ENCODE measurements around the gene TMED10. TPM values are rescaled to one million over a fixed set of nuclear protein-coding genes. Genes with fewer than 3 reads are reported as not detected.

TMED10 gene
- polyA plus RNA-seq, 1 donor from 2014 or later, result 146 TPM

DNA sequence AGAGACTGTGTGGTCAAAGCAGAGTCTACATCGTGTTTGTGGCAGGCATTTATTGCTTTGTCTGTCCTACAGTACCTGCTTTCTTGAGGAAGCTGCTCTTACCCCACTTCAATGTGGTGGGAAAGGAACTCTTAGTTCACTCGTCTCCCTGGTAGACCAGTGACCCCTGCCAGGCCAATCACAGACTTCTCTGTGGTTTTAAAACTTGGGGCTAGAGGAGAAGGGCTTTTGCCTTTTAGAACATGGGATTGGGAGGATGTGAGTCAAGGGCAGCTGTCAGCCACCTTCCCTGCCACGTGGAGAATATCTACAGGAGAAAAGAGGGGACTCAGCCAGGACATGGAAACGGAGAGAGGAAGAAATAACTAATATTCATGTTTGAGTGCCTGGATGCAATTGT, 36.8 kb upstream of the TMED10 start:
- Histone ChIP-seq H3K4me2 (ENCODE audit: low read length) (no peak overlapping the region), H3K36me3 (ENCODE audit: insufficient read depth, low read length) (no peaks in the 10 kb centered on the region), H3K9me2 (ENCODE audit: insufficient read depth, low read length) (no peaks in the 10 kb centered on the region), H3F3A (ENCODE audit: insufficient read depth, low read length, poor library complexity, severe bottlenecking) (no peaks in the 10 kb centered on the region), H3K27me3 (ENCODE audit: insufficient read depth, low read depth, low read length) (no peaks in the 10 kb centered on the region), H3K27ac (ENCODE audit: low read length) (no peak overlapping the region), H4K20me1 (ENCODE audit: insufficient read depth) (no peaks in the 10 kb centered on the region), H3K9ac (ENCODE audit: low read length) (no peak overlapping the region), H3K9me3 (ENCODE audit: low read length) (no peaks in the 10 kb centered on the region), H3K79me2 (replicated peaks; ENCODE audit: insufficient read depth, low read length) (no peaks in the 10 kb centered on the region), H3K4me3 (ENCODE audit: low read length) (no peak overlapping the region), H2AFZ (ENCODE audit: low read depth, low read length) (no peak overlapping the region)
- TF ChIP-seq, protein P1, sequence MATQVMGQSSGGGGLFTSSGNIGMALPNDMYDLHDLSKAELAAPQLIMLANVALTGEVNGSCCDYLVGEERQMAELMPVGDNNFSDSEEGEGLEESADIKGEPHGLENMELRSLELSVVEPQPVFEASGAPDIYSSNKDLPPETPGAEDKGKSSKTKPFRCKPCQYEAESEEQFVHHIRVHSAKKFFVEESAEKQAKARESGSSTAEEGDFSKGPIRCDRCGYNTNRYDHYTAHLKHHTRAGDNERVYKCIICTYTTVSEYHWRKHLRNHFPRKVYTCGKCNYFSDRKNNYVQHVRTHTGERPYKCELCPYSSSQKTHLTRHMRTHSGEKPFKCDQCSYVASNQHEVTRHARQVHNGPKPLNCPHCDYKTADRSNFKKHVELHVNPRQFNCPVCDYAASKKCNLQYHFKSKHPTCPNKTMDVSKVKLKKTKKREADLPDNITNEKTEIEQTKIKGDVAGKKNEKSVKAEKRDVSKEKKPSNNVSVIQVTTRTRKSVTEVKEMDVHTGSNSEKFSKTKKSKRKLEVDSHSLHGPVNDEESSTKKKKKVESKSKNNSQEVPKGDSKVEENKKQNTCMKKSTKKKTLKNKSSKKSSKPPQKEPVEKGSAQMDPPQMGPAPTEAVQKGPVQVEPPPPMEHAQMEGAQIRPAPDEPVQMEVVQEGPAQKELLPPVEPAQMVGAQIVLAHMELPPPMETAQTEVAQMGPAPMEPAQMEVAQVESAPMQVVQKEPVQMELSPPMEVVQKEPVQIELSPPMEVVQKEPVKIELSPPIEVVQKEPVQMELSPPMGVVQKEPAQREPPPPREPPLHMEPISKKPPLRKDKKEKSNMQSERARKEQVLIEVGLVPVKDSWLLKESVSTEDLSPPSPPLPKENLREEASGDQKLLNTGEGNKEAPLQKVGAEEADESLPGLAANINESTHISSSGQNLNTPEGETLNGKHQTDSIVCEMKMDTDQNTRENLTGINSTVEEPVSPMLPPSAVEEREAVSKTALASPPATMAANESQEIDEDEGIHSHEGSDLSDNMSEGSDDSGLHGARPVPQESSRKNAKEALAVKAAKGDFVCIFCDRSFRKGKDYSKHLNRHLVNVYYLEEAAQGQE (IDR thresholded peaks at IDR 0.05; ENCODE audit: borderline replicate concordance), result no peak
- TF ChIP-seq MXI1 (conservative IDR thresholded peaks at IDR 0.05; ENCODE audit: poor library complexity, severe bottlenecking) (no peak), RAD21 (conservative IDR thresholded peaks at IDR 0.05) (no peak), POLR2AphosphoS5 (IDR thresholded peaks at IDR 0.05) (no peak), EZH2 (IDR thresholded peaks at IDR 0.05; ENCODE audit: borderline replicate concordance, insufficient read depth, low read length, poor library complexity, severe bottlenecking) (no peak), SMC3 (conservative IDR thresholded peaks at IDR 0.05; ENCODE audit: poor library complexity) (no peak), EP300 (conservative IDR thresholded peaks at IDR 0.05; ENCODE audit: poor library complexity, severe bottlenecking) (no peak), TAF1 (IDR thresholded peaks at IDR 0.05; ENCODE audit: low read depth) (no peak)
- TF ChIP-seq, protein P2, sequence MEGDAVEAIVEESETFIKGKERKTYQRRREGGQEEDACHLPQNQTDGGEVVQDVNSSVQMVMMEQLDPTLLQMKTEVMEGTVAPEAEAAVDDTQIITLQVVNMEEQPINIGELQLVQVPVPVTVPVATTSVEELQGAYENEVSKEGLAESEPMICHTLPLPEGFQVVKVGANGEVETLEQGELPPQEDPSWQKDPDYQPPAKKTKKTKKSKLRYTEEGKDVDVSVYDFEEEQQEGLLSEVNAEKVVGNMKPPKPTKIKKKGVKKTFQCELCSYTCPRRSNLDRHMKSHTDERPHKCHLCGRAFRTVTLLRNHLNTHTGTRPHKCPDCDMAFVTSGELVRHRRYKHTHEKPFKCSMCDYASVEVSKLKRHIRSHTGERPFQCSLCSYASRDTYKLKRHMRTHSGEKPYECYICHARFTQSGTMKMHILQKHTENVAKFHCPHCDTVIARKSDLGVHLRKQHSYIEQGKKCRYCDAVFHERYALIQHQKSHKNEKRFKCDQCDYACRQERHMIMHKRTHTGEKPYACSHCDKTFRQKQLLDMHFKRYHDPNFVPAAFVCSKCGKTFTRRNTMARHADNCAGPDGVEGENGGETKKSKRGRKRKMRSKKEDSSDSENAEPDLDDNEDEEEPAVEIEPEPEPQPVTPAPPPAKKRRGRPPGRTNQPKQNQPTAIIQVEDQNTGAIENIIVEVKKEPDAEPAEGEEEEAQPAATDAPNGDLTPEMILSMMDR (IDR thresholded peaks at IDR 0.05; ENCODE audit: poor library complexity, severe bottlenecking), result no peak

DNA sequence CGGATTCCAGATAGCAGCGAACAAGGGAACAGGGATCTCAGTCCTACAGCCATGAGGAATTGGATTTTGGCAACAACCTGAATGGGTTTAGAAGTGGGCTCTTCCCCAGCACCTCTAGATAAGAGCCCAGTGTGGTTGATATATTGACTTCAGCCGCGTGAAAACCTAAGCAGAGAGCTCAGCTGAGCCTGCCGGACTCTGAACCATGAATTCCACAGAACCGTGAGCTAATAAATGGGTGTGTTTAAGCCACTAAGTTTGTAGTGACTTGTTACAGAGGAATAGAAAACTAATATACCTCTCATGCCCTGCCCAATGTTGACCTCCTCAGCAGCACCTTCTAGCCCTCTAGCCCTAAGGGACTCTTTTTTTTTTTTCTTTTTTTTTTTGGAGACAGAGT, 32.4 kb upstream of the TMED10 start:
- no peaks in the 10 kb centered on the region for H3K79me2 ChIP-seq (replicated peaks; ENCODE audit: insufficient read depth, low read length)
- H3K9ac ChIP-seq (ENCODE audit: low read length), result no peak overlapping the region
- H3K9me3 ChIP-seq (ENCODE audit: low read length), result no peaks in the 10 kb centered on the region
- no peaks in the 10 kb centered on the region for H3F3A ChIP-seq (ENCODE audit: insufficient read depth, low read length, poor library complexity, severe bottlenecking)
- no peak overlapping the region for H2AFZ ChIP-seq (ENCODE audit: low read depth, low read length)
- H3K9me2 ChIP-seq (ENCODE audit: insufficient read depth, low read length), result no peaks in the 10 kb centered on the region
- no peaks in the 10 kb centered on the region for H3K36me3 ChIP-seq (ENCODE audit: insufficient read depth, low read length)
- no peaks in the 10 kb centered on the region for H3K27me3 ChIP-seq (ENCODE audit: insufficient read depth, low read depth, low read length)
- H3K4me3 ChIP-seq (ENCODE audit: low read length), result no peak overlapping the region
- no peak overlapping the region for H3K4me2 ChIP-seq (ENCODE audit: low read length)
- H4K20me1 ChIP-seq (ENCODE audit: insufficient read depth), result no peaks in the 10 kb centered on the region
- TF ChIP-seq, protein P1 (IDR thresholded peaks at IDR 0.05; ENCODE audit: borderline replicate concordance), result no peak
- no peak for TF ChIP-seq EZH2 (IDR thresholded peaks at IDR 0.05; ENCODE audit: borderline replicate concordance, insufficient read depth, low read length, poor library complexity, severe bottlenecking)
- no peak for TF ChIP-seq SMC3 (conservative IDR thresholded peaks at IDR 0.05; ENCODE audit: poor library complexity)
- TF ChIP-seq, protein P2 (IDR thresholded peaks at IDR 0.05; ENCODE audit: poor library complexity, severe bottlenecking), result no peak
- no peak for TF ChIP-seq EP300 (conservative IDR thresholded peaks at IDR 0.05; ENCODE audit: poor library complexity, severe bottlenecking)
- TF ChIP-seq RAD21 (conservative IDR thresholded peaks at IDR 0.05), result no peak
- no peak for TF ChIP-seq MXI1 (conservative IDR thresholded peaks at IDR 0.05; ENCODE audit: poor library complexity, severe bottlenecking)
- no peak for TF ChIP-seq TAF1 (IDR thresholded peaks at IDR 0.05; ENCODE audit: low read depth)
- TF ChIP-seq POLR2AphosphoS5 (IDR thresholded peaks at IDR 0.05), result no peak
- no peak overlapping the region for H3K27ac ChIP-seq (ENCODE audit: low read length)
